ENCODE measurements around the gene SAT1. TPM values are rescaled to one million over a fixed set of nuclear protein-coding genes. Genes with fewer than 3 reads are reported as not detected.

SAT1 gene
- total RNA-seq, 1 experiment from 2014 or later, result 151 TPM

GRCh38 chrX:23745786-23746185 is 37.2 kb upstream of the SAT1 start:
- no peak overlapping the region for H3K4me3 Mint-ChIP-seq (ENCODE audit: unreplicated experiment)
- ChIA-PET POLR2A (no interaction called here), CTCF (no interaction called here)
- Histone ChIP-seq H3K4me1 (no peaks in the 10 kb centered on the region), H3K36me3 (ENCODE audit: control insufficient read depth, insufficient read depth, low read length) (no peaks in the 10 kb centered on the region), H3K9me3 (no peaks in the 10 kb centered on the region), H3K4me3 (ENCODE audit: low read depth, low read length) (no peak overlapping the region), H3K27me3 (replicated peaks; ENCODE audit: control insufficient read depth, insufficient read depth, low read length) (no peaks in the 10 kb centered on the region)
- TF ChIP-seq CTCF (IDR thresholded peaks at IDR 0.05; ENCODE audit: insufficient read depth in 1 of 2, low read depth in 1 of 2, low read length in 1 of 2, severe bottlenecking in 1 of 2, unreplicated experiment in 1 of 2), result no peak
- DNase-seq, result no peak
- H3K36me3 Mint-ChIP-seq (ENCODE audit: insufficient read depth, unreplicated experiment), result peaks cover 9% of the 10 kb centered on the region
- no peaks in the 10 kb centered on the region for H3K27me3 Mint-ChIP-seq (ENCODE audit: insufficient read depth, unreplicated experiment)
- no peaks in the 10 kb centered on the region for H3K9me3 Mint-ChIP-seq (ENCODE audit: unreplicated experiment)
- peaks cover 6% of the 10 kb centered on the region for H3K4me1 Mint-ChIP-seq (ENCODE audit: low read depth, unreplicated experiment)
- no peak overlapping the region for H3K27ac Mint-ChIP-seq (ENCODE audit: unreplicated experiment)
- intact Hi-C loops (cut with micrococcal nuclease; ENCODE audit: unreplicated experiment), result no loop called here
- no TSS peak for BruUV-seq (replicated peaks)

- ChIA-PET CTCF (no interaction called here), POLR2A (no interaction called here)
- no peak overlapping the region for H3K27ac Mint-ChIP-seq (ENCODE audit: unreplicated experiment)
- H3K4me1 Mint-ChIP-seq (ENCODE audit: low read depth, unreplicated experiment), result no peaks in the 10 kb centered on the region
- H3K4me3 Mint-ChIP-seq (ENCODE audit: unreplicated experiment), result no peak overlapping the region
- no peaks in the 10 kb centered on the region for H3K9me3 Mint-ChIP-seq (ENCODE audit: unreplicated experiment)
- H3K27me3 ChIP-seq (replicated peaks; ENCODE audit: control insufficient read depth, insufficient read depth, low read length), result no peaks in the 10 kb centered on the region
- H3K27me3 Mint-ChIP-seq (ENCODE audit: insufficient read depth, unreplicated experiment), result no peaks in the 10 kb centered on the region
- no peak for DNase-seq
- no peak for TF ChIP-seq CTCF (IDR thresholded peaks at IDR 0.05; ENCODE audit: insufficient read depth in 1 of 2, low read depth in 1 of 2, low read length in 1 of 2, severe bottlenecking in 1 of 2, unreplicated experiment in 1 of 2)
- H3K4me1 ChIP-seq, result no peaks in the 10 kb centered on the region
- no peak overlapping the region for H3K4me3 ChIP-seq (ENCODE audit: low read depth, low read length)
- no peaks in the 10 kb centered on the region for H3K36me3 Mint-ChIP-seq (ENCODE audit: insufficient read depth, unreplicated experiment)
- H3K36me3 ChIP-seq (ENCODE audit: control insufficient read depth, insufficient read depth, low read length), result no peaks in the 10 kb centered on the region
- no peaks in the 10 kb centered on the region for H3K9me3 ChIP-seq
- intact Hi-C loops (cut with micrococcal nuclease; ENCODE audit: unreplicated experiment), result no loop called here
- BruUV-seq (replicated peaks), result no TSS peak
These were observed 33.8 kb upstream of the SAT1 start for GRCh38 chrX:23749129-23749528.

GRCh38 chrX:23749576-23749975 is 33.4 kb upstream of the SAT1 start:
- ChIA-PET CTCF (no interaction called here), POLR2A (no interaction called here)
- Mint-ChIP-seq H3K4me1 (ENCODE audit: low read depth, unreplicated experiment) (no peaks in the 10 kb centered on the region), H3K27ac (ENCODE audit: unreplicated experiment) (no peak overlapping the region), H3K9me3 (ENCODE audit: unreplicated experiment) (no peaks in the 10 kb centered on the region), H3K27me3 (ENCODE audit: insufficient read depth, unreplicated experiment) (no peaks in the 10 kb centered on the region), H3K4me3 (ENCODE audit: unreplicated experiment) (no peak overlapping the region), H3K36me3 (ENCODE audit: insufficient read depth, unreplicated experiment) (no peaks in the 10 kb centered on the region)
- no peak for DNase-seq
- H3K4me1 ChIP-seq, result no peaks in the 10 kb centered on the region
- H3K9me3 ChIP-seq, result no peaks in the 10 kb centered on the region
- intact Hi-C loops (cut with micrococcal nuclease; ENCODE audit: unreplicated experiment), result no loop called here
- no peak for TF ChIP-seq CTCF (IDR thresholded peaks at IDR 0.05; ENCODE audit: insufficient read depth in 1 of 2, low read depth in 1 of 2, low read length in 1 of 2, severe bottlenecking in 1 of 2, unreplicated experiment in 1 of 2)
- H3K4me3 ChIP-seq (ENCODE audit: low read depth, low read length), result no peak overlapping the region
- H3K36me3 ChIP-seq (ENCODE audit: control insufficient read depth, insufficient read depth, low read length), result no peaks in the 10 kb centered on the region
- no TSS peak for BruUV-seq (replicated peaks)
- no peaks in the 10 kb centered on the region for H3K27me3 ChIP-seq (replicated peaks; ENCODE audit: control insufficient read depth, insufficient read depth, low read length)
